ENCODE results near the gene OFD1.

DNA sequence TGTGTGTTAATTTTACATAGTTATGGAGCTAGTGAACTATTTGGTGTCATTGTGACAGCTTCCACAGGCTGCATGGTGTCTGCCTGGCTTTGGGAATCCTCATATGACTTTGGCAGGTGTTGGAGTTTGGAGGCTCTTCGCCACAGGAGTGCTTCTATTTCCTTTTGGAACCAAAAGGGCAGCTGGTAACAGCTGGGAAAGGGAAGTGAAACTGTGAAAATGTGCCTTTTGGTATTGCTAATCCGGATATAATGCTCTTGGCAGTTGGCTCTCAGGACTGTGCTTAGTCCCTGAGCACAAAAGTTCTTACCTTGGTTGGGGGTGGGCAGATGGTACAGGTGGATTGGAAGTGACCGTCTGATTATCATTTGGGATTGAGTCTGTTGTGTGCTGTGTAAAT is 18.1 kb downstream of the OFD1 start:
- TF ChIP-seq SUZ12 (IDR thresholded peaks at IDR 0.05; ENCODE audit: extremely low read depth, insufficient read depth, insufficient read length) (no peak), ZNF274 (IDR thresholded peaks at IDR 0.05; ENCODE audit: low read depth, low read length) (no peak), YY1 (IDR thresholded peaks at IDR 0.05; ENCODE audit: insufficient read depth, insufficient read length) (no peak)
